Ovary (tissue), 9 donors: Measurements from ENCODE around the gene SNRPD3. TPM values are rescaled to one million over a fixed set of nuclear protein-coding genes. Genes with fewer than 3 reads are reported as not detected.
"Not testable (repeated sequence)": the region's sequence is repeated elsewhere in the genome, so short reads cannot be mapped to it uniquely, and the experiment has no call there.

ENCODE experiments used
- DNase-seq, 5 donors: peaks; one replicate each; pipeline ENCODE4 v3.0.0-alpha.2; 2019 to 2020
- H3K27ac ChIP-seq, 2 donors: fragments of 200-600 bp; one replicate each; pipeline versions ENCODE4 v1.5.1 to v1.8.0; 2019 to 2022
- H3K27me3 ChIP-seq: fragments of 200-600 bp; one replicate; pipeline ENCODE4 v1.8.0; 2022
- H3K36me3 ChIP-seq: fragments of 200-600 bp; sonication (generic); one replicate; pipeline ENCODE4 v1.5.1; 2019
- H3K4me1 ChIP-seq: one replicate; pipeline ENCODE4 v1.8.1; 2013; ENCODE audit warnings: mild to moderate bottlenecking, moderate library complexity; ENCODE audit not compliant: insufficient read depth
- H3K4me3 ChIP-seq: fragments of 200-600 bp; sonication (generic); one replicate; pipeline ENCODE4 v1.5.1; 2017
- H3K9me3 ChIP-seq, 2 donors: fragments of 200-600 bp in 1 of 2; sonication (generic) in 1 of 2; one replicate each; pipeline versions ENCODE4 v1.5.1 to v1.8.1; 2013 to 2019; ENCODE audit warnings: mild to moderate bottlenecking in 1 of 2, moderate library complexity in 1 of 2
- EP300 ChIP-seq: sonication (generic); formaldehyde crosslinking; IDR thresholded peaks from one replicate; pipeline ENCODE4 v1.6.1; 2017; ENCODE audit warnings: antibody characterized with exemption
- POLR2A ChIP-seq: fragments of 450-650 bp; IDR thresholded peaks from one replicate; pipeline ENCODE4 v1.6.1; 2017; ENCODE audit warnings: antibody characterized with exemption, mild to moderate bottlenecking, moderate library complexity
- WGBS, 3 donors: extraction: QIAGEN DNeasy Blood & Tissue Kit in 1 of 3; methylation state at CpG; one replicate each; pipeline versions ENCODE4 v1.1.5 to v1.1.7; 2013 to 2017; 5-methylcytosine and 5-hydroxymethylcytosine counted together
- intact Hi-C, 4 donors: fragments of 100-400 bp; cut with DNase I; formaldehyde crosslinking; loops; one replicate each; pipeline versions ENCODE4 v1.11.0 to v1.15.1; 2022 to 2023
- polyA plus RNA-seq, 2 donors: library from polyadenylated mRNA; stranded (reverse); fragments of 200-250 nt in 1 of 2; fragments of 350-450 nt in 1 of 2; fragmentation: Illumina TruSeq in 1 of 2; extraction: RNeasy Lipid Tissue Mini Kit (QIAGEN cat#74804) in 1 of 2; gene quantifications; one replicate each; pipeline ENCODE4 v1.2.3, GENCODE V29; 2013 to 2014
- total RNA-seq, 7 donors: library from RNA; depleted of rRNA in 2 of 7; stranded (reverse); fragments of >200 nt in 2 of 7; fragmentation: NEBNext Ultra II Directional in 3 of 7; extraction: Animal tissue kit (Norgen Biotek cat#: 25700) in 3 of 7; gene quantifications; one replicate each; pipeline versions ENCODE4 v1.1.0 to v1.2.4, GENCODE V29; 2016 to 2023
- TF ChIP-seq, protein P1 (sequence below), 3 donors: fragments of 450-650 bp in 2 of 3; fragments of 200-600 bp in 1 of 3; IDR thresholded peaks; one replicate each; pipeline versions ENCODE4 v1.5.1 to v1.8.0; 2016 to 2022; ENCODE audit warnings: antibody characterized with exemption in 3 of 3, mild to moderate bottlenecking in 1 of 3
- donor health status: DM: no; HTN: no; CAD: no; lungs with moderate emphysema.
- donor health status: DM: no; HTN: no; CAD: no.
- donor health status: Bipolar disorder and iron deficiency.
- donor health status: DM: yes; HTN: yes; CAD: no.
- donor health status: DM: no; HTN: no; CAD: no.
- donor health status: DM: yes; HTN: yes; CAD: no.

The SNRPD3 gene
- total and polyA plus RNA-seq, 9 donors = 62.9 to 154 (median 86.5) TPM

DNA sequence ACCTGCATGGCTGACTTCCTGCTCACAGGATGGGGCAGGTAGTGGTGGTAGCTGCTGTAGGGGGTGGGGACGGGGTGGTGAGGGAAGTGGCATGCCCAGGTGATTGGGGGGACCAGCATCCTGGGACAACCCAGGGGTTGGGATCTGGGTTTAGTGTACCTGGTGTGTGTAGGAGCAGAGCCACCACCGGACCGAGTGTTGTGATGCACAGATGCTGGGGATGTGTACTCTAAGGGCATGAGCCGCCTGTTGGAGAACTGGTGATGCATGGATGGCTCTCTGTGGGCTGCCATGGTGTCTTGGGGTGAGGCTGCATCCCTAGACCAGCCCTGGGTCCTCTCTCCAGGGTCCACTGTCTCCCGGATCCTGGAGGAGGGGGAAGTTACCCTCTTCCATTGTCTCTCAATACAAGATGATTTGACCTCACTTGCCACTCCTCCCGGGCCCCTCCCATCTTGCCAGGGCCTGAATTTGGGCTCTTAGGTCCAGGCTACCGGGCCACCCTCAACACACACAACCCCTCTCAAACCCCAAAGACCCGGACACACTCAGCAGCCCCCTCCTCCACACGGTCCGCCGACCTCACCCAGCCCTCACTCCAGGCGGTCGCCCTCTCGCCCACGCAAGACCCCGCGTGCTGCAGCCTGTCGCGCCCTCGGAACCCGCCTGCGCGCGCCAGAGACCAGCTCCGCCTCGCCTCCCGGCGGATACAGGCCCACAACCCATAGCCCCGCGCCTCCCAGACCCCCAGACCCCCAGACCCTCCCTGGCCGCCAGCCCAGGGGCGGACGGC lies 36.5 kb downstream of the SNRPD3 start:
- H3K4me1 ChIP-seq = no peaks in the 10 kb centered on the region

GRCh38 chr22:24592851-24593558 lies 37.2 kb downstream of the SNRPD3 start, which contains the start of gene LRRC75B:
Gene LRRC75B (minus strand): TSS chr22:24593073. CDS start chr22:24593039, 34 bp downstream.
- H3K27me3 ChIP-seq = no peaks in the 10 kb centered on the region
- peak; percentile 95 to 96 (median 95) for DNase-seq
- H3K4me1 ChIP-seq = no peaks in the 10 kb centered on the region
- TF ChIP-seq, protein P1, sequence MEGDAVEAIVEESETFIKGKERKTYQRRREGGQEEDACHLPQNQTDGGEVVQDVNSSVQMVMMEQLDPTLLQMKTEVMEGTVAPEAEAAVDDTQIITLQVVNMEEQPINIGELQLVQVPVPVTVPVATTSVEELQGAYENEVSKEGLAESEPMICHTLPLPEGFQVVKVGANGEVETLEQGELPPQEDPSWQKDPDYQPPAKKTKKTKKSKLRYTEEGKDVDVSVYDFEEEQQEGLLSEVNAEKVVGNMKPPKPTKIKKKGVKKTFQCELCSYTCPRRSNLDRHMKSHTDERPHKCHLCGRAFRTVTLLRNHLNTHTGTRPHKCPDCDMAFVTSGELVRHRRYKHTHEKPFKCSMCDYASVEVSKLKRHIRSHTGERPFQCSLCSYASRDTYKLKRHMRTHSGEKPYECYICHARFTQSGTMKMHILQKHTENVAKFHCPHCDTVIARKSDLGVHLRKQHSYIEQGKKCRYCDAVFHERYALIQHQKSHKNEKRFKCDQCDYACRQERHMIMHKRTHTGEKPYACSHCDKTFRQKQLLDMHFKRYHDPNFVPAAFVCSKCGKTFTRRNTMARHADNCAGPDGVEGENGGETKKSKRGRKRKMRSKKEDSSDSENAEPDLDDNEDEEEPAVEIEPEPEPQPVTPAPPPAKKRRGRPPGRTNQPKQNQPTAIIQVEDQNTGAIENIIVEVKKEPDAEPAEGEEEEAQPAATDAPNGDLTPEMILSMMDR (IDR thresholded peaks at IDR 0.05) = no peak
- TF ChIP-seq POLR2A = no peak
- no peak for TF ChIP-seq EP300
- H3K36me3 ChIP-seq = no peaks in the 10 kb centered on the region
- intact Hi-C loops = no loop called here
- H3K4me3 ChIP-seq = peak within 1 kb of the TSS; percentile 56
- no peaks in the 10 kb centered on the region for H3K9me3 ChIP-seq
- 2 to 4% (median 2%) methylated on average over 52 to 72 of the region's 72 CpGs for WGBS, 3 donors
- H3K27ac ChIP-seq = peak within 1 kb of the TSS; percentile 63 to 88

More for the DNA sequence above, 36.5 kb downstream of the SNRPD3 start:
- Histone ChIP-seq H3K27ac (peak overlapping the region; percentile 63 to 88), H3K4me3 (peak overlapping the region; percentile 56), H3K36me3 (no peaks in the 10 kb centered on the region), H3K27me3 (no peaks in the 10 kb centered on the region), H3K9me3 (no peaks in the 10 kb centered on the region)
- peak; percentile 36 to 68 (median 65) for DNase-seq
- TF ChIP-seq, protein P1 (IDR thresholded peaks at IDR 0.05) = no peak
- TF ChIP-seq EP300 = no peak
- no peak for TF ChIP-seq POLR2A
- intact Hi-C loops = no loop called here
- 7 to 10% (median 9%) methylated on average over 30 to 33 of the region's 33 CpGs for WGBS, 3 donors

DNA sequence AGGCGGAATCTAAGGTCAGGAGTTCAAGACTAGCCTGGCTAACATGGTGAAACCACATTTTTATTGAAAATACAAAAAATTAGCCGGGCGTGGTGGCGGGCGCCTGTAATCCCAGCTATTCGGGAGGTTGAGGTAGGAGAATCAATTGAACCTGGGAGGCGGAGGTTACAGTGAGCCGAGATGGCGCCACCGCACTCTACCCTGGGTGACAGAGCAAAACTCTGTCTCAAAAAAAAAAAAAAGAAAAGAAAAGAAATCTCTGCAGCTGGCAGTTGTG lies 37.7 kb downstream of the SNRPD3 start:
- peak overlapping the region; percentile 56 for H3K4me3 ChIP-seq
- intact Hi-C loops, H3K36me3 ChIP-seq, H3K9me3 ChIP-seq, H3K27me3 ChIP-seq, H3K4me1 ChIP-seq: not testable (repeated sequence)
- H3K27ac ChIP-seq = peak overlapping the region; percentile 63 to 88
- DNase-seq = peak in 1 of 5 donors; percentile 20
- 80 to 83% (median 82%) methylated on average over 10 of the region's 10 CpGs for WGBS, 3 donors

- Histone ChIP-seq H3K4me1 (no peaks in the 10 kb centered on the region), H3K4me3 (no peak overlapping the region), H3K27me3 (no peaks in the 10 kb centered on the region), H3K36me3 (no peaks in the 10 kb centered on the region), H3K9me3 (no peaks in the 10 kb centered on the region), H3K27ac (peak overlapping the region in 1 of 2 donors; percentile 88)
- TF ChIP-seq POLR2A (no peak), EP300 (no peak)
- TF ChIP-seq, protein P1 (IDR thresholded peaks at IDR 0.05) = no peak
- peak in 1 of 5 donors; percentile 41 for DNase-seq
- WGBS, 3 donors = 67 to 78% (median 69%) methylated on average over 15 to 16 of the region's 16 CpGs
- intact Hi-C loops = no loop called here
Observed at GRCh38 chr22:24593836-24594568, 38.2 kb downstream of the SNRPD3 start.
